CD14-positive monocyte (primary cell): ENCODE measurements around the gene ARID1B. TPM values are rescaled to one million over a fixed set of nuclear protein-coding genes. Genes with fewer than 3 reads are reported as not detected.
A peak's percentile ranks its signal among the peaks of the same experiment; 100 is the strongest.

Source experiments
- DNase-seq, 3 donors: peaks; one replicate each; pipeline ENCODE4 v3.0.0-alpha.2; 2011 to 2022
- H2AFZ ChIP-seq: 2 replicates; pipeline ENCODE4 v1.6.0; 2012; ENCODE audit warnings: mild to moderate bottlenecking, low read depth, low read length, inconsistent platforms; ENCODE audit not compliant: insufficient read depth, poor library complexity, severe bottlenecking
- H3K27ac ChIP-seq, 2 donors: 1 replicate in 1 of 2; 2 replicates in 1 of 2; pipeline ENCODE4 v1.5.1; 2012 to 2013; ENCODE audit warnings: low read length in 2 of 2, control low read depth in 1 of 2, inconsistent platforms in 1 of 2, low read depth in 1 of 2, mild to moderate bottlenecking in 1 of 2
- H3K27me3 ChIP-seq, 2 donors: one replicate each; pipeline versions ENCODE4 v1.6.0 to v1.6.1; 2011 to 2013; ENCODE audit warnings: low read length in 2 of 2; ENCODE audit not compliant: control insufficient read depth in 2 of 2, insufficient read depth in 2 of 2
- H3K36me3 ChIP-seq, 2 donors: replicated peaks in 1 of 2; 1 replicate in 1 of 2; 2 replicates in 1 of 2; pipeline versions ENCODE4 v1.5.1 to v1.6.1; 2012 to 2013; ENCODE audit warnings: low read length in 2 of 2, control low read depth in 1 of 2, inconsistent platforms in 1 of 2, mild to moderate bottlenecking in 1 of 2; ENCODE audit not compliant: insufficient read depth in 2 of 2, control insufficient read depth in 1 of 2
- H3K4me1 ChIP-seq, 2 donors: 1 replicate in 1 of 2; 2 replicates in 1 of 2; pipeline versions ENCODE4 v1.5.1 to v1.6.1; 2012 to 2013; ENCODE audit warnings: low read length in 2 of 2, control low read depth in 1 of 2, inconsistent platforms in 1 of 2, mild to moderate bottlenecking in 1 of 2, moderate library complexity in 1 of 2; ENCODE audit not compliant: insufficient read depth in 2 of 2, control insufficient read depth in 1 of 2
- H3K4me2 ChIP-seq: replicated peaks from 2 replicates; pipeline ENCODE3; 2012; ENCODE audit warnings: low read length, moderate library complexity, mild to moderate bottlenecking; ENCODE audit not compliant: poor library complexity, severe bottlenecking; ENCODE audit errors: extremely low read depth
- H3K4me3 ChIP-seq, 3 experiments: fragments of 200-600 bp in 1 of 3; sonication (generic) in 1 of 3; replicated peaks in 1 of 3; 1 replicate in 2 of 3; 2 replicates in 1 of 3; pipeline ENCODE4 v1.5.1; 2011 to 2013; ENCODE audit warnings: low read length in 3 of 3, mild to moderate bottlenecking in 3 of 3, control low read depth in 2 of 3, low read depth in 2 of 3, inconsistent platforms in 1 of 3, moderate library complexity in 1 of 3
- H3K79me2 ChIP-seq: 2 replicates; pipeline ENCODE4 v1.6.0; 2012; ENCODE audit warnings: mild to moderate bottlenecking, control low read depth, inconsistent platforms, low read length, moderate library complexity; ENCODE audit not compliant: insufficient read depth
- H3K9ac ChIP-seq: 2 replicates; pipeline ENCODE4 v1.6.0; 2017; ENCODE audit warnings: low read length, mild to moderate bottlenecking; ENCODE audit not compliant: insufficient read depth, poor library complexity, severe bottlenecking
- H3K9me3 ChIP-seq, 2 donors: replicated peaks in 1 of 2; 1 replicate in 1 of 2; 2 replicates in 1 of 2; pipeline versions ENCODE4 v1.5.1 to v1.6.1; 2012 to 2013; ENCODE audit warnings: low read length in 2 of 2, control low read depth in 1 of 2; ENCODE audit not compliant: control insufficient read depth in 1 of 2, insufficient read depth in 1 of 2
- H4K20me1 ChIP-seq: 2 replicates; pipeline ENCODE4 v1.6.0; 2012; ENCODE audit warnings: mild to moderate bottlenecking, low read length, control low read depth, moderate library complexity; ENCODE audit not compliant: insufficient read depth
- H3K27ac Mint-ChIP-seq, 7 donors: one replicate each; pipeline ENCODE4 v1.8.0; 2020; ENCODE audit warnings: mild to moderate bottlenecking in 7 of 7, mixed read lengths in 7 of 7, moderate library complexity in 6 of 7, inconsistent platforms in 2 of 7
- H3K27me3 Mint-ChIP-seq, 3 donors: one replicate each; pipeline ENCODE4 v1.8.0; 2021 to 2022; ENCODE audit warnings: low read depth in 3 of 3, mild to moderate bottlenecking in 3 of 3, mixed read lengths in 3 of 3, moderate library complexity in 3 of 3, inconsistent platforms in 1 of 3
- H3K36me3 Mint-ChIP-seq, 2 donors: one replicate each; pipeline ENCODE4 v1.8.0; 2020; ENCODE audit warnings: mixed read lengths in 2 of 2, inconsistent platforms in 1 of 2, mild to moderate bottlenecking in 1 of 2
- H3K4me1 Mint-ChIP-seq: one replicate; pipeline ENCODE4 v1.8.0; 2020; ENCODE audit warnings: mild to moderate bottlenecking, mixed read lengths
- H3K4me3 Mint-ChIP-seq, 2 donors: one replicate each; pipeline ENCODE4 v1.8.0; 2020; ENCODE audit warnings: mild to moderate bottlenecking in 2 of 2, mixed read lengths in 2 of 2, moderate library complexity in 1 of 2
- H3K9me3 Mint-ChIP-seq, 7 donors: one replicate each; pipeline ENCODE4 v1.8.0; 2020 to 2022; ENCODE audit warnings: mixed read lengths in 7 of 7, mild to moderate bottlenecking in 6 of 7, moderate library complexity in 6 of 7, inconsistent platforms in 2 of 7
- WGBS: methylation state at CpG from one replicate; pipeline ENCODE4 v1.1.5; 2013; ENCODE audit warnings: missing lambda C conversion rate; ENCODE audit not compliant: insufficient coverage; 5-methylcytosine and 5-hydroxymethylcytosine counted together
- intact Hi-C, 2 donors: fragments of 100-400 bp; cut with micrococcal nuclease; formaldehyde crosslinking; loops; one replicate each; pipeline versions ENCODE4 v1.15.0 to v1.15.1; 2023
- polyA plus RNA-seq, 3 donors: library from polyadenylated mRNA; depleted of rRNA in 1 of 3; unstranded in 2 of 3; stranded (reverse) in 1 of 3; fragments of 300-500 nt in 2 of 3; fragments of >200 nt in 1 of 3; fragmentation: Illumina TruSeq in 2 of 3; gene quantifications; 1 replicate in 2 of 3; 2 replicates in 1 of 3; pipeline ENCODE4 v1.2.3, GENCODE V29; 2012 to 2021
- TF ChIP-seq, protein P1 (sequence below): fragments of 200-600 bp; IDR thresholded peaks from one replicate; pipeline ENCODE4 v1.8.0; 2022; ENCODE audit warnings: antibody characterized with exemption, mild to moderate bottlenecking

ARID1B gene
- polyA plus RNA-seq, 3 donors: 3.2 to 22.1 (median 3.8) TPM

- peaks cover 10% of the 10 kb centered on the region for H3K4me1 Mint-ChIP-seq
- intact Hi-C loops: no loop called here
- Histone ChIP-seq H3K27ac (no peak overlapping the region), H3K9ac (no peak overlapping the region), H3K9me3 (peaks cover 0 to 4% of the 10 kb centered on the region in 2 donors), H3K36me3 (no peaks in the 10 kb centered on the region), H2AFZ (no peak overlapping the region), H3K4me1 (peaks cover 8 to 17% of the 10 kb centered on the region in 2 donors), H3K27me3 (peaks cover 30 to 44% of the 10 kb centered on the region in 2 donors), H3K79me2 (no peaks in the 10 kb centered on the region), H3K4me3 (no peak overlapping the region), H4K20me1 (no peaks in the 10 kb centered on the region), H3K4me2 (no peak overlapping the region)
- TF ChIP-seq, protein P1, sequence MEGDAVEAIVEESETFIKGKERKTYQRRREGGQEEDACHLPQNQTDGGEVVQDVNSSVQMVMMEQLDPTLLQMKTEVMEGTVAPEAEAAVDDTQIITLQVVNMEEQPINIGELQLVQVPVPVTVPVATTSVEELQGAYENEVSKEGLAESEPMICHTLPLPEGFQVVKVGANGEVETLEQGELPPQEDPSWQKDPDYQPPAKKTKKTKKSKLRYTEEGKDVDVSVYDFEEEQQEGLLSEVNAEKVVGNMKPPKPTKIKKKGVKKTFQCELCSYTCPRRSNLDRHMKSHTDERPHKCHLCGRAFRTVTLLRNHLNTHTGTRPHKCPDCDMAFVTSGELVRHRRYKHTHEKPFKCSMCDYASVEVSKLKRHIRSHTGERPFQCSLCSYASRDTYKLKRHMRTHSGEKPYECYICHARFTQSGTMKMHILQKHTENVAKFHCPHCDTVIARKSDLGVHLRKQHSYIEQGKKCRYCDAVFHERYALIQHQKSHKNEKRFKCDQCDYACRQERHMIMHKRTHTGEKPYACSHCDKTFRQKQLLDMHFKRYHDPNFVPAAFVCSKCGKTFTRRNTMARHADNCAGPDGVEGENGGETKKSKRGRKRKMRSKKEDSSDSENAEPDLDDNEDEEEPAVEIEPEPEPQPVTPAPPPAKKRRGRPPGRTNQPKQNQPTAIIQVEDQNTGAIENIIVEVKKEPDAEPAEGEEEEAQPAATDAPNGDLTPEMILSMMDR: no peak
- peaks cover 0 to 22% (median 3%) of the 10 kb centered on the region in 7 donors for H3K9me3 Mint-ChIP-seq
- peaks cover 41 to 52% (median 42%) of the 10 kb centered on the region in 3 donors for H3K27me3 Mint-ChIP-seq
- no peak for DNase-seq
- peak overlapping the region in 1 of 2 donors; percentile 51 for H3K4me3 Mint-ChIP-seq
- no peak overlapping the region for H3K27ac Mint-ChIP-seq
- H3K36me3 Mint-ChIP-seq: peaks cover 0 to 8% of the 10 kb centered on the region in 2 donors
- 100% methylated on average over 1 of the region's 3 CpGs for WGBS
Measured at GRCh38 chr6:157233686-157234085, 456.5 kb downstream of the ARID1B start.

GRCh38 chr6:157235600-157236039 lies 458.4 kb downstream of the ARID1B start:
- peaks cover 47 to 66% (median 56%) of the 10 kb centered on the region in 3 donors for H3K27me3 Mint-ChIP-seq
- H3K27ac Mint-ChIP-seq: peak overlapping the region in 1 of 7 donors; percentile 37
- 3% methylated on average over 24 of the region's 28 CpGs for WGBS

More at GRCh38 chr6:157235600-157236039, 458.4 kb downstream of the ARID1B start:
- H3K27me3 ChIP-seq: peaks cover 30 to 48% of the 10 kb centered on the region in 2 donors
- H3K9ac ChIP-seq: peak overlapping the region; percentile 17
- H3K27ac ChIP-seq: no peak overlapping the region
- H2AFZ ChIP-seq: peak overlapping the region; percentile 71
- TF ChIP-seq, protein P1: peak; percentile 66
- peak overlapping the region; percentile 73 for H3K4me2 ChIP-seq
- intact Hi-C loops: no loop called here
- Mint-ChIP-seq H3K9me3 (peaks cover 0 to 22% (median 3%) of the 10 kb centered on the region in 7 donors), H3K4me1 (peaks cover 15% of the 10 kb centered on the region), H3K4me3 (peak overlapping the region; percentile 84 to 94), H3K36me3 (peaks cover 0 to 8% of the 10 kb centered on the region in 2 donors)
- peaks cover 0 to 4% of the 10 kb centered on the region in 2 donors for H3K9me3 ChIP-seq
- H3K4me1 ChIP-seq: peaks cover 8 to 23% of the 10 kb centered on the region in 2 donors
- H4K20me1 ChIP-seq: no peaks in the 10 kb centered on the region
- H3K36me3 ChIP-seq: no peaks in the 10 kb centered on the region
- no peaks in the 10 kb centered on the region for H3K79me2 ChIP-seq
- DNase-seq: peak; percentile 13 to 38 (median 14)
- H3K4me3 ChIP-seq: peak overlapping the region; percentile 18 to 69 (median 37)
